HEK293T (cell line): ENCODE results near the gene IQCC.

ENCODE experiments used
- CTCF ChIA-PET: fragments of 350-600 bp; formaldehyde crosslinking; extraction: SDS; loops from one replicate; lab custom pipeline; 2021; ENCODE audit warnings: antibody characterized with exemption, inconsistent platforms; lab: Yijun Ruan, JAX
- POLR2A ChIA-PET: fragments of 350-600 bp; formaldehyde crosslinking; extraction: SDS; loops from one replicate; lab custom pipeline; 2020; ENCODE audit warnings: antibody characterized with exemption, inconsistent platforms; lab: Yijun Ruan, JAX
- DNase-seq: peaks from one replicate; pipeline ENCODE4 v3.0.0; 2012; ENCODE audit warnings: mixed read lengths; ENCODE audit errors: extremely low spot score
- ARNT ChIP-seq: fragments of 450-650 bp; IDR thresholded peaks from 2 replicates; pipeline ENCODE4 v1.6.1; 2017; ENCODE audit warnings: mild to moderate bottlenecking
- BHLHE40 ChIP-seq: fragments of 450-650 bp; IDR thresholded peaks from 2 replicates; pipeline ENCODE4 v1.6.1; 2016; ENCODE audit warnings: mild to moderate bottlenecking, moderate library complexity, borderline replicate concordance
- CTBP1 ChIP-seq: fragments of 450-650 bp; IDR thresholded peaks from 2 replicates; pipeline ENCODE4 v1.6.1; 2016; ENCODE audit warnings: borderline replicate concordance
- ELF4 ChIP-seq: fragments of 450-650 bp; IDR thresholded peaks from 2 replicates; pipeline ENCODE4 v1.6.1; 2017; ENCODE audit warnings: antibody characterized with exemption
- FOXA1 ChIP-seq: fragments of 450-650 bp; IDR thresholded peaks from 2 replicates; pipeline ENCODE4 v1.6.1; 2016; ENCODE audit warnings: mild to moderate bottlenecking
- FOXK2 ChIP-seq: fragments of 450-650 bp; IDR thresholded peaks from 2 replicates; pipeline ENCODE4 v1.6.1; 2016; ENCODE audit warnings: mild to moderate bottlenecking
- FOXM1 ChIP-seq: fragments of 450-650 bp; IDR thresholded peaks from 2 replicates; pipeline ENCODE4 v1.6.1; 2017; ENCODE audit warnings: mild to moderate bottlenecking, borderline replicate concordance
- HDGF ChIP-seq: fragments of 450-650 bp; IDR thresholded peaks from 2 replicates; pipeline ENCODE4 v1.6.1; 2017; ENCODE audit warnings: antibody characterized with exemption, borderline replicate concordance
- L3MBTL2 ChIP-seq: fragments of 450-650 bp; conservative IDR thresholded peaks from 2 replicates; pipeline ENCODE4 v1.6.1; 2016; ENCODE audit warnings: mild to moderate bottlenecking
- LEF1 ChIP-seq: fragments of 450-650 bp; IDR thresholded peaks from 2 replicates; pipeline ENCODE4 v1.6.1; 2017; ENCODE audit warnings: mild to moderate bottlenecking, borderline replicate concordance
- NFRKB ChIP-seq: fragments of 450-650 bp; IDR thresholded peaks from 2 replicates; pipeline ENCODE4 v1.6.1; 2016; ENCODE audit warnings: mild to moderate bottlenecking, moderate library complexity
- SP1 ChIP-seq: fragments of 450-650 bp; IDR thresholded peaks from 2 replicates; pipeline ENCODE4 v1.6.1; 2017
- SUZ12 ChIP-seq: fragments of 450-650 bp; IDR thresholded peaks from 2 replicates; pipeline ENCODE4 v1.6.1; 2016; ENCODE audit warnings: mild to moderate bottlenecking
- TARDBP ChIP-seq: fragments of 450-650 bp; IDR thresholded peaks from 2 replicates; pipeline ENCODE4 v1.6.1; 2016
- ZNF384 ChIP-seq: fragments of 450-650 bp; IDR thresholded peaks from 2 replicates; pipeline ENCODE4 v1.6.1; 2016
- TF ChIP-seq, protein P1 (sequence below): fragments of 450-650 bp; IDR thresholded peaks from 2 replicates; pipeline ENCODE4 v1.6.1; 2016

Gene IQCC

DNA sequence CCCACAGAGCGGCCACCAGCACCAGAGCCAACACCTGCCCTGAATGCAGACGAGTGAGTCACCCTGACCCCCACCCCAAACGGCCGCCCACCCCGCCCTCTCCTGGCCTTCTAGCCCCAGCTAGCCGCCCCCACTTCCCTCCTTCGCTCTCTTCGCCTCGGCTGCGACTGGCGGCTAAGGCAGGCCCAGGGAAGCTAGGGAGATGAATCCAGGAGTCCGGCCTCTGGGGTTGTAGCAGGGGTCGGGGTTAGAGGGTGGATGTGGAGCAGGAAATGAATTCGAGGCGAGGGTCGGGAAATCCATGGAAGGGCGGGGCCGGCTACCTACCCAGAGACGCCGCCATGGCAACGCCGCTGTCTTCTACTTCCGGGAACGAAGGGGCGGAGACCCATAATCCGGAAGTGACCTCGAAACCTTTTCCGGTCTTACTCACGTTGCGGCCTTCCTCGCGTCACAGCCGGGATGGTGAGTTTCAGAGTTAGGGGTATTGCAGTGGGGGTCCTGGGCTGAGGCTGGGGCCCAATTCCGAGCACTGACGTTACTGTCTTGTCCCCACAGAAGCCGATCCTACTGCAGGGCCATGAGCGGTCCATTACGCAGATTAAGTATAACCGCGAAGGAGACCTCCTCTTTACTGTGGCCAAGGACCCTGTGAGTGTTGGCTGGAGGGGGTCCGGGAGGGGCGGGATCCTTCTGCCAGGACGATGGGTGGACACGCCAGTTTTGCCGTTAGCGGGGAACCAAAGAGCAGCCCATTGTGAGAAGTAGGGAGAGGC, 16.7 kb downstream of the IQCC start, which contains the start of the genes EIF3I and TMEM234:
TSS of gene EIF3I (plus strand) at position 428 of the 776 bp plus-strand sequence. CDS start at position 463, 35 bp downstream.
TSS of gene TMEM234 (minus strand) at position 374 of the 776 bp plus-strand sequence. CDS start at position 343, 31 bp downstream.
- POLR2A ChIA-PET = interaction anchor here (0.6 to 3.4 kb wide), 4 partner anchors 14 to 150 kb away, joined by 3 to 10 read pairs (median 4); partner anchors contain the start of genes DCDC2B and IQCC
- DNase-seq = peak; percentile 100
- CTCF ChIA-PET = interaction anchor here (1.0 kb wide), 1 partner anchor 9 kb away, joined by 3 read pairs; no protein-coding TSS in a partner anchor
- TF ChIP-seq FOXK2 (no peak), ELF4 (peak; percentile 97), SP1 (no peak), FOXM1 (no peak), L3MBTL2 (peak; percentile 52; the same call in 1 of the 2 replicates)

GRCh38 chr1:32223683-32224082, 18.2 kb downstream of the IQCC start:
- ChIA-PET POLR2A (interaction anchor here (1.9 kb wide), 1 partner anchor 12 kb away, joined by 5 read pairs; no protein-coding TSS in a partner anchor), CTCF (no interaction called here)
- TF ChIP-seq CTBP1 (no peak), ARNT (no peak)
- no peak for DNase-seq

- ChIA-PET POLR2A (no interaction called here), CTCF (no interaction called here)
- TF ChIP-seq, protein P1, sequence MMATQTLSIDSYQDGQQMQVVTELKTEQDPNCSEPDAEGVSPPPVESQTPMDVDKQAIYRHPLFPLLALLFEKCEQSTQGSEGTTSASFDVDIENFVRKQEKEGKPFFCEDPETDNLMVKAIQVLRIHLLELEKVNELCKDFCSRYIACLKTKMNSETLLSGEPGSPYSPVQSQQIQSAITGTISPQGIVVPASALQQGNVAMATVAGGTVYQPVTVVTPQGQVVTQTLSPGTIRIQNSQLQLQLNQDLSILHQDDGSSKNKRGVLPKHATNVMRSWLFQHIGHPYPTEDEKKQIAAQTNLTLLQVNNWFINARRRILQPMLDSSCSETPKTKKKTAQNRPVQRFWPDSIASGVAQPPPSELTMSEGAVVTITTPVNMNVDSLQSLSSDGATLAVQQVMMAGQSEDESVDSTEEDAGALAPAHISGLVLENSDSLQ = no peak
- TF ChIP-seq HDGF = no peak
- TF ChIP-seq SP1 = no peak
- TF ChIP-seq CTBP1 = no peak
- no peak for TF ChIP-seq TARDBP
- TF ChIP-seq FOXA1 = no peak
- DNase-seq = no peak
Observed at GRCh38 chr1:32224285-32224684, 18.8 kb downstream of the IQCC start.

DNA sequence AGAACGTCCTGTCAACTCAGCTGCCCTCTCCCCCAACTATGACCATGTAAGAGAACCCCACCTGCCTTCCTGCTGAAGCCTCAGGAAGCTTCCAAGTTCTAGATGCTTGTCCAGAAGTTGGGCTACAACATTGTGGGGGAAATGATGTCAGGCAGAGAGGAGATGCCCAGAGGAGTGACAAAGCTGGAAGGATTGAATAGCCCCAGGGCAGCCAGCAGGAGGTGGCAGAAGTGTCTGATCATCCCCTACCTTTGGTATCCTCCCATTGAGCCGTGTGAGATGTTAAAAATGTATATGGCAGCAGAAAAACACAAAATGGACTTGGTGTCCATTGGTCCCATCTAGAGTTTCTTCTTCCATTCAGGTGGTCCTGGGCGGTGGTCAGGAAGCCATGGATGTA, 23.3 kb downstream of the IQCC start:
- POLR2A ChIA-PET = interaction anchor here (1.1 to 1.3 kb wide), 3 partner anchors 8 to 197 kb away, joined by 3 to 4 read pairs (median 3); no protein-coding TSS in a partner anchor
- DNase-seq = no peak
- CTCF ChIA-PET = no interaction called here
- no peak for TF ChIP-seq FOXK2
- TF ChIP-seq SUZ12 = no peak
- TF ChIP-seq SP1 = no peak
- TF ChIP-seq ZNF384 = no peak
- no peak for TF ChIP-seq CTBP1
- no peak for TF ChIP-seq LEF1
- TF ChIP-seq FOXA1 = no peak
- TF ChIP-seq ELF4 = no peak
- TF ChIP-seq HDGF = no peak
- no peak for TF ChIP-seq L3MBTL2
- no peak for TF ChIP-seq FOXM1
- no peak for TF ChIP-seq TARDBP
- TF ChIP-seq NFRKB = no peak
- no peak for TF ChIP-seq BHLHE40
- TF ChIP-seq ARNT = no peak
- TF ChIP-seq, protein P1 = no peak

- no peak for TF ChIP-seq FOXA1
- TF ChIP-seq SP1 = no peak
- TF ChIP-seq, protein P1 = no peak
- no peak for TF ChIP-seq SUZ12
- no peak for TF ChIP-seq CTBP1
- TF ChIP-seq LEF1 = no peak
- no peak for TF ChIP-seq L3MBTL2
- TF ChIP-seq BHLHE40 = no peak
- no peak for TF ChIP-seq TARDBP
- no peak for TF ChIP-seq ARNT
- no peak for TF ChIP-seq HDGF
- no peak for TF ChIP-seq FOXK2
- no peak for TF ChIP-seq ELF4
- TF ChIP-seq NFRKB = no peak
- no peak for DNase-seq
- ChIA-PET POLR2A (interaction anchor here (0.7 kb wide), 1 partner anchor 52 kb away, joined by 3 read pairs; the partner anchor contains the start of gene TXLNA), CTCF (no interaction called here)
Observed at GRCh38 chr1:32231843-32232432, 26.5 kb downstream of the IQCC start.

GRCh38 chr1:32232558-32233304, 27.3 kb downstream of the IQCC start:
- TF ChIP-seq BHLHE40 (peak; percentile 20; the same call in 1 of the 2 replicates), FOXA1 (no peak)
- no peak for DNase-seq
- ChIA-PET CTCF (no interaction called here), POLR2A (interaction anchor here (0.7 kb wide), 1 partner anchor 53 kb away, joined by 3 read pairs; the partner anchor contains the start of gene TXLNA)
